Measurements from ENCODE around the gene HSD17B4.
"Not testable (repeated sequence)": the region's sequence is repeated elsewhere in the genome, so short reads cannot be mapped to it uniquely, and the experiment has no call there.

- TF ChIP-seq, protein P1, sequence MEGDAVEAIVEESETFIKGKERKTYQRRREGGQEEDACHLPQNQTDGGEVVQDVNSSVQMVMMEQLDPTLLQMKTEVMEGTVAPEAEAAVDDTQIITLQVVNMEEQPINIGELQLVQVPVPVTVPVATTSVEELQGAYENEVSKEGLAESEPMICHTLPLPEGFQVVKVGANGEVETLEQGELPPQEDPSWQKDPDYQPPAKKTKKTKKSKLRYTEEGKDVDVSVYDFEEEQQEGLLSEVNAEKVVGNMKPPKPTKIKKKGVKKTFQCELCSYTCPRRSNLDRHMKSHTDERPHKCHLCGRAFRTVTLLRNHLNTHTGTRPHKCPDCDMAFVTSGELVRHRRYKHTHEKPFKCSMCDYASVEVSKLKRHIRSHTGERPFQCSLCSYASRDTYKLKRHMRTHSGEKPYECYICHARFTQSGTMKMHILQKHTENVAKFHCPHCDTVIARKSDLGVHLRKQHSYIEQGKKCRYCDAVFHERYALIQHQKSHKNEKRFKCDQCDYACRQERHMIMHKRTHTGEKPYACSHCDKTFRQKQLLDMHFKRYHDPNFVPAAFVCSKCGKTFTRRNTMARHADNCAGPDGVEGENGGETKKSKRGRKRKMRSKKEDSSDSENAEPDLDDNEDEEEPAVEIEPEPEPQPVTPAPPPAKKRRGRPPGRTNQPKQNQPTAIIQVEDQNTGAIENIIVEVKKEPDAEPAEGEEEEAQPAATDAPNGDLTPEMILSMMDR (IDR thresholded peaks at IDR 0.05; ENCODE audit: low read depth, low read length) = not testable (repeated sequence)
- not testable (repeated sequence) for TF ChIP-seq EZH2phosphoT487 (IDR thresholded peaks at IDR 0.05; ENCODE audit: low read depth)
Observed at GRCh38 chr5:119427596-119427995, 24.7 kb upstream of the HSD17B4 start.
